HG03060 (cell line): ENCODE results near the gene GALNT2.

Experiments used
- ATAC-seq: cut with Tn5 transposase; IDR thresholded peaks from one replicate; pipeline ENCODE4 v1.9.1; 2021; ENCODE audit warnings: low read depth, moderate number of reproducible peaks; ENCODE audit not compliant: unreplicated experiment

The GALNT2 gene

DNA sequence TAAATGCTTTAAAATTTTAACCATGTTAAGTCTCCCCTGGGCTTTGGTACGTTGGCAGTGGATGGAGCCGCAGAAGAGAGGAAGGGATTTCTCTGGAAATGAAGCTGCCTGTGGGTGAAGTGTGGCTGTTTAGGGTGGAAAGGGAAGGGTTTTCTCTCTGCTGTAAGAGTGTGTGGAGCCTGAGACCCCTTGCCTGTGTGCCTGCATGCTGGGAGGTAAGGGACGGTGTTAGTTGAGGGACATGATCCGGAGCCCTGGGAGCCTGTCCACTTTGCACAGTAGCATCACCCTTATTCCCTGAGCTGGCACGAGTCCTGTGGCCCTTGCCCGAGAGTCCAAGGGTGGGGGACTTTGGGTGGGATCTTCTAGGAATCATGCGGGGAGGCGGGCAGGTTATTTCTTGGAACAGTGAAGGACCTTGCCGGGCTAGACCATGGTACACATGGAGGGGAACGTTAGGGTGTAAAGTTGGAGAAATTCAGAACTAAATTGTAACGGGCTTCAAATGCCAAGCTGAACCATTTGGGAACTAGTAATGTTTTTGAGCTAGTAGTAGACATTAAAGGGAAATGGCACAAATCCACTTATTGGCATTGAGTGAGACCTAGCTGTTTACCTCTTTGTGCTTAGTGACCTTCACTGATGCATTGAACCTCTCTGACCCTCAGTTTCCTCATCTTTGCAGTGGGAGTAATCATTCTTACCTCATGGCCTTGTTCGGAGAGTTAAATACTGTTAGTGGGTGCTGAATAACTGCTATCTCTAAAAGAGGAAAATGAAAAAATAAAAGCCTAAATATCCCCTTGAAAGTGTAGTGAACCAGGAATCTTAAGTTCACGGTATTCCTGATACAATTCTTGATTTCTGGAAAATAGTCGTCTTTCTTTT is 3.5 kb downstream of the GALNT2 start:
- ATAC-seq, result no peak

DNA sequence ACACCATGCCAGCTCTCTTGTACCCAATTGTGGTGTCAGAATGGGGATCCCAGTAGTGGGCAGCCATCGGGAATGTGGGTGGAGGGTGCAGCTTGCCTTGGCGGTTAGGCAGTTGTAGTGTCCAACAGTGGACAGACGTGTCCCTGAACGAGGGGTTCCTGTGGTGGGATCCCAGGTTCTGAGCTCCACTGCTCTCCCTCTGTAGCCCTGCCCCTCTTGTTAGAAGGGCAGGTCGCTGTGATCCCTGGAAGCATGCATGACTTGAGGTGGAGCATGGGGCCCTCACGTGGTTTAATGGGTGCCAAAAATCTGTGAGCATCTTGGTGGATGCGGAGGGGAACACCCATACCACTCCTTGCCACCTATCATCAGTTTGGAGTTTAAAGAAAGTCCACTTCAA is 4.3 kb downstream of the GALNT2 start:
- ATAC-seq, result no peak

DNA sequence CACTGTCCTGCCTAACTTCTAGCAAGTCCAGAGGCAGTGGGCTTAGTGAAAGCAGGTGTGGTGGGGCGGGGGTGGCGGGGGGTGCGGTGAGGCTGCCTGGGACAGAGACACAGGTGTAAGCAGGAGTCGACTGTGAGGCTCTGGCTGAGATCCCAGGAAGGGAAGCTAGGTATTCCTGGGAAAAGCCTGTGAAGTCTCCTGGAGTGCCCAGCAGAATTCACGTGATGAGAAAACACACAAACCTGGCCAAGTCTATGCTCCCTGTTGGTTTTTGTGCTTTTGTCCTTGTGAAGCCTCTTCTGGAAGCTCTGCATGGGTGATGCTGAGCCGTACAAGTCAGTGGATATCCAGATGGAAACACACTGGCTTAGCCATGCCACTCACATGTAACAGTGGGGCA is 5.3 kb downstream of the GALNT2 start:
- ATAC-seq, result no peak

- no peak for ATAC-seq
Measured at GRCh38 chr1:230072866-230073265, 5.8 kb downstream of the GALNT2 start.

DNA sequence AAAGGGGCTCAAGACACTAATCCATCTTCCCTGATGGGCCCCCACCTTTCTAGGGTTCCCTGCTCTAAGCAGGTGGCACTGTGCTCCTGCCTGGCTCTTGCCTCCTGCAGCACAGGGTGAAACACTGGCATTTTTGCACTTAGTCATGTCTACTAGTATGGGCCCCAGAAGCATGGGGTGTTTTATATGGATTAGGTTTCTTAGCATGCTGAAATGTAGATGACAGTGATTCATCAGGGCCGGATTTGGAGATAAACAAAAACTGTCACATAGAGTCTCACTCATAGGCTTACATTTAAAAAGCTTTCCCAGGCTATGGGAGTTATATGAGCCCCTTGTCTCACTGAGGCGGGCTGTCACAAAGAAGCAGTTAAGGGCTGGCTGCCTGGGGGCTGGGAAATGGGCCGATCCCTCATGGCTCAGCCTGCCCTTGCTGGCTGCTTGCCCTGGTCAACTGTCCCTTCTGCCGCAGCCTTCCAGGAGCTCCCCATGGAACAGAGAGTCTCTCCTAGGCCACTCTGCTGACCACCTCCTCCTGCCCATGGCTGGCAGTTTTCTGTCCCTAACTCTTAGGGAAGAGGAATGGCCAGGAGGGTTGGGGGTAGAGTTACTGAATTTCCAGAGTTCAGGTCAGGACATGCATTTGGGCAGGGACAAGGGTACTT is 6.5 kb downstream of the GALNT2 start:
- no peak for ATAC-seq

- no peak for ATAC-seq
Measured at GRCh38 chr1:230074270-230074669, 7.2 kb downstream of the GALNT2 start.

DNA sequence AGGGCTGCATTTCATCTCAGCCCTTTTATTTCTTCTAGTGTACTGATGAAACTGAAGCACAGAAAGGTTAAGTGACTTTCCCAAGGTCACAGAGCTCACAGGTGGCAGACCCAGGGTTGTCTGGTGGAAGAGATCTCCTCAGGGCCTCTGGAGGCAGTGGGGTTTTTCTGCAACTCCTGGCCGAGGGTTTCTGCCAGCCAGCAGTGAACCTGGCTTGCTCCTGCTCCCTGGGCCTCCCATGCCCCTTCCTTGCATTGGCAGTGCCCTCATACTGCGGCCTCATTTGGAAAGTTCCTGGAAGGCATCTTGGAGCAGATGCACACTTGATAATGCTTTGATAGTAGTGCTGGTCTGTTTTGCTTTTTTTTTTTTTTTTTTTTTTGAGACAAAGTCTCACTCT is 7.7 kb downstream of the GALNT2 start:
- no peak for ATAC-seq

DNA sequence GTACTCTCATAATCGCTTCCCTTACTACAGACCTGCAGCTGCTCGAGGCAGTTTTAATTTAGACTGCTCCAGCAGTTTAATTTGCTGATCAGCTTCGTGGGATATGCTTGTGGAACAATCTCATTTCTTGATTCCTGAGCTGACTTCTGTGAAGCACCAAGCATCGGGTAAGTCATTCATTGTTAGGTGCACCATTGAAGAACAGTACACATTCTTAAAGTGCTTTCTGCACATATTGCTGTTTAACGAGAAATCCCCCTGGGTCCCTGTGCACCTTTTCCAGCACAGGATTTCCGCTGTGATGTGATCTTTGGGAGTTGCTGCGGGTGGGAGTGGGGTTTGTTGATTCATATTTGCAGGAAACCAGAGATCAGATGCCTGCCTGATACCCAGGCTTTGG is 9.1 kb downstream of the GALNT2 start:
- ATAC-seq, result no peak

DNA sequence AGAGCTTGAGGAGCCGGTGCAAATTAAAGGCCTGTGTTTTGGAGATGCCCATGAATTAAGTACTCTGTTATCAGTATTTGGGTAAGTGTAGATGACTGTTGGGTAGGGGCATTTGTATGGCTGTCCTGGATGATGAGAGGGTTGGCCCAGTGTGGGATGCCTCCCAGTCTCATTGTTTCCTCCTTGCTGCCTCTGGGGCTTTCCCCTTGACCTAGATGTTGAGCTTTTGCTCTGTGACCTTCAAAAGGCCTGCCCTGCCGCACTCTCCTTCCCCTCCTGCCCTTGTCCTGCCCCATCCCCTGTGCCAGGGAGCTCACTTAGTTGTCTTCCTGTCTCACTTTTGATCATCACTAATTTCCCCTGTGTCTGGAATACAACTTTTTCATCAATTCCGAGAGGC is 10.0 kb downstream of the GALNT2 start:
- no peak for ATAC-seq

GRCh38 chr1:230077436-230078213 is 10.6 kb downstream of the GALNT2 start:
- ATAC-seq, result no peak

DNA sequence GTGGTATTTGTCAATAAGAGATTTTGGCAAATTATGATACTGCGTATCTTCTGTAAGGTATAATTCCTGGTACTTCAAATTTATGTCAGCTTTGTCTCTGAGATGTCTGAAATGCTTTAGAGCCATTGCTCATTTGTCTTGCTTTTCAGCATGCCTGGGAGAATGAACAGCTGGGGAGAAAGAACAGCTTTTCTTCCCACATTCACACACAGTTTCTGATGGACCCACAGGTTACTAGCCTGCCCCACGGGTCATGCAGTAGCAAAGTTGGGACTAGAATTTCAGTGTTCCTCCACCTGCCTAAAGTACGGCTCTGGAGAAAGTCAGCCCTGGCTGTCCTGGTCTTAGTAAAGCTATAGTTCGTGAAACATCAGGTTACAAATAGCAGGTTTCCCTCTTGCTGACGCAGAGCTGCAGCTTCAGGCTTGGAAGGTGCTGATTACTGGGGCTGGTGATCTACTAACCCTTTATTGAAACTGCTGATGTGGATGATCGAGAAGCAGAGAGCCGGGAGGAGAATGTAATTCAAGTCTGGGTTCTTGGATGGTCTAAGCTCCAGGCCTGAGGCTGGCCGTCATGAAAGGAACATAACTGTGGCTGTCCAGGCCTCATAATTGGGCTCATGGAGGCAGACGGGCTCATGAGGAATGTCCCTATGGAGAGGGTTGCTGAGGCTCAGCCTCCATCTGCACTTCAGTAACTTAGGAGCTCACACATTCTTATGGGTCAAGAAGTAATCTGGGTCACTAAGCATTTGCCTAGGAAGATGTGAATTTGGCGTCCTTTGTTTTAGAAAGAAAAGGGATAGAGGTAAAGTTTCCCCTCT is 12.4 kb downstream of the GALNT2 start:
- no peak for ATAC-seq

- ATAC-seq, result no peak
Measured at GRCh38 chr1:230080822-230081221, 13.8 kb downstream of the GALNT2 start.

- no peak for ATAC-seq
Measured at GRCh38 chr1:230081751-230082150, 14.7 kb downstream of the GALNT2 start.

- ATAC-seq, result no peak
Measured at GRCh38 chr1:230082211-230082610, 15.2 kb downstream of the GALNT2 start.

GRCh38 chr1:230083053-230083452 is 16.0 kb downstream of the GALNT2 start:
- no peak for ATAC-seq

DNA sequence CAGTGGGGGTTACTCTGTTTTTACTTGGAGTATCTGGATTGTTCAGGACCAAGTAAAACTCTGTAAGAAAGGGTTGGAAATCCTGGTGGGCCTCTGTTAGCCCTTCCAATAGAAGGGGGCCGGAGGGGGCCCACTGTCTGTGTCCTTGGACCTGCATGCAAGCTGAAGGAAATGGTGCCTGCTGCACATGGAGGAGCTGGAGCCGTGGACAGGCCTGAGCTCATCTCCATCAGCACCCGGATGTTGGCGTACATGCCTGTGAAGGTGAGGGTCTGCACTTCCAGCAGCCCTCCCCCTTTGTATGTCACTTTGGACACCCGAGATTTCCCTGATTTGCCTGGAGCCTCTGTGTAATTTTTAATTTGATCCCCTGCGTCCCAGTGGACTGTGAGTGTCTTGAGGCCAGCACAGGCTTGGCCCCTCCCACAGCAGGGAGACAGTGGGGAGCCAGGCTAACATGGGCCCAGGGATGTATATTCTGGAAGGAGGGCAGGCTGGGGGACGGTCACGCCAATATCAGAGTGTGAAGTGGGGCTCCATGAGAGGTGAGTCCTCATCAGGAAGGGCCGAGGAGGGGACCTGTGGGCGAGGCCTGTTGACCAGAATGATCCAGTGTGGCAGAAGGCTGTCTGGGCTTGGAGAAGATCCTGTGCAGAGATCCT is 16.8 kb downstream of the GALNT2 start:
- ATAC-seq, result no peak

DNA sequence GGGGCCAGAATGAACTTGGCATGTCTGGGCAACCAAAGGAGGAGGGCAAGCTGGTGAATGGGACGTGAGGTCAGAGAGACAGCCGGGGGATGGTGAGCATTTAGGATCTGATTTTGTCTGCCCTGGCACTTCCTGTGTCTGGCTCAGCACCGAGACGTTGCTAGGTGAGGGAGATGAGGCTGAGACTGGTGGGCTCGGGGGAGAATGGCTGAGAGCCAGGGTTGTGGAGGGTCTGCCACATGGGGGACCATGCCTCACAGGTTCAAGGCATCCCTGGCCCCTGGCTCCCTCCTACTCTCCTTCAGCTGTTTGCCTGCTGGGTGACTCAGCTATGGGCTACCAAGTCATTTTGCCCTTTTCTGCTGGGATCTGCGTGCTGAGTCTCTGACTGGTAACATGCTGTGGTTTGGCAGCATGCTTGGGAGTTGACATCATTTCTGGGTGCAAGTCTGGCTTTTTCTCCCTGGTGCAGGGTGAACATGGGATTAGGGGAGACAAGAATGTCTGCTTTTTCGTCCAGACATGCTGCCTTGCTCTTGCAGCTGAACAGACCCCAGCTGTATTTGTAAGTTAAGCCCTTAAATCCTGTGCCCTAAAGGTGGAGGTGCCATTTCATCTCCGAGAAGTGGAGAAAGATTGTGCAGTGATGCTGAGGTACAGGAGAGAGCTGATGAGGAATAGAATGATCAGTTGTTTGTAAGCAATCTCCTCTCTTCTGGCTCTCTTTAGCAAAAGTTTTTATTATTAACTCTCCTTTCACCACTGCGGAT is 17.6 kb downstream of the GALNT2 start:
- ATAC-seq, result no peak

DNA sequence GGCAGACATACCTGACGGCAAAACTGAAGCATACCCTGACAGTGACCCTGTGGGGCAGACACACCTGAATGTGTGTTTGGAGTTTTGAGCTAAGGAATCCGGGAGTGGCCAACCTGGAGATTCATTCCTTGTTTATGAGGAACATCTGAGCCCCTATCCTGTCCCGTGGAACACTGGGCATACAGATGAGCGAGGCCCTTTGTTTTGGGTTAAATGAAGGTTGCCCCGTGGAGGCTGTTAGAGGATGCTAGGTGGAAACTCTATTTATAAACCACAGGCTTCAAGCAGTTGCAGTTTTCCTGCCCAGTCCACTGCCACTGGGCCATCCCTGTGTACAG is 18.1 kb downstream of the GALNT2 start:
- no peak for ATAC-seq

- ATAC-seq, result no peak
Measured at GRCh38 chr1:230086151-230086550, 19.1 kb downstream of the GALNT2 start.
